GM21528 (cell line): ENCODE results near the gene MAK.
A peak's percentile ranks its signal among the peaks of the same experiment; 100 is the strongest.
"Not testable (repeated sequence)": the region's sequence is repeated elsewhere in the genome, so short reads cannot be mapped to it uniquely, and the experiment has no call there.

Experiments
- ATAC-seq: cut with Tn5 transposase; IDR thresholded peaks from one replicate; pipeline ENCODE4 v1.9.1; 2021; ENCODE audit warnings: mild to moderate bottlenecking, moderate library complexity; ENCODE audit not compliant: unreplicated experiment, low FRiP score

The MAK gene

GRCh38 chr6:10793035-10793434 is 45.3 kb downstream of the MAK start:
- no peak for ATAC-seq

DNA sequence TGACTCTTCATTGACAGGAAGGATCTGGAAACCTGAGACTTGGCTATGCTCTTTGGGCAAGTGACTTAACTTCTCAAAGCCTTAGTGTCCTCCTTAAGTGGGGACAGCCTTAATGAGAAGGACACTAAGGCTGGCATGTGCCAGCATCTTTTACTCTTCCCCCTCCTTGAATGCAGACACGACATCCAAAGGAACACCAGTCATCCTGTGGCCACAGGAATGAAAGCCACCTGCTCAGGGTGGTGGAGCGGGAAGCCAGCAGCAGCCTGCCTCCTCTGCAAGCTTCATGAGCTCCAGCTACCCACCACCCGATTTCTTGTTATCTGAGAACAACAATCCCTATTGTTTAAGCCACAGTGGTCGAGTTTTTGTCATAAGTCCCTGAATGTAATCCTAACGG is 46.2 kb downstream of the MAK start:
- ATAC-seq: no peak

DNA sequence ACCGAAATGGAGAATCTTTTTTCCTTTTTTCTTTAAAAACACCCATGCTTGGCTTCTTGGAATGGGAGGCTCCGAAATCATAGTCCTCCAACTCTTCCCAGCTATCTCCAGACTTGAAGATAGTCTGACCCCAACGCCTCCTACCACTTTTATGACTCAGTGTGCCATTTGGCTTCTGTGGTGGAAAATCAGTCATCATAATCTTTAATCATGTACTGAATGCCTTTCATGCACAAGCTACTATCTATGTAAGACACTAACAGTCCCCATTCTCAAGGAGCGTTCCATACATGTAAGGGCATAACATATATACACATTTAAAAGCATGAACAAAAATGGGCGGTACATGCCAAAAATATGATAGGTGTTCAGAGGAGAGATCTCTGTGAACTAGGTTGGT is 46.7 kb downstream of the MAK start:
- ATAC-seq: no peak

GRCh38 chr6:10779076-10779475 is 59.3 kb downstream of the MAK start:
- no peak for ATAC-seq

DNA sequence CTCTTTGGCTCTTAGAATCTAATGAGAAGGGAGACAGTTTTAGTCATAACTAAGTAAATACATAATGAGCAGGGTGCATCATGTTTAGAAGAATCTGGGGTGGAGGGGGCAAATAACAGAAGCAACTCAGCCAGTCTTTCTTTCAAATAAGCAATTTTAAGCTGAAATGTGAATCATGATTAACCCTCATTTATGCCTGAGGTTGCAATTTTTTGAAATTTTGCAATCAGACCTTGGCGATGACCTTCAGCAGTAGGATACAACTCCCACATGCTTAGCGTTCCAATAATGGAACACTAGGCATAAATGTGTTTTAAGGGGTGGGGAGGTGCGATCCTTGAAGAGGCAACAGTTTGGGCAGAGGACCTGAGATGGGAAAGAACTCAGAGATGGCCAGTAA is 60.1 kb downstream of the MAK start:
- no peak for ATAC-seq

DNA sequence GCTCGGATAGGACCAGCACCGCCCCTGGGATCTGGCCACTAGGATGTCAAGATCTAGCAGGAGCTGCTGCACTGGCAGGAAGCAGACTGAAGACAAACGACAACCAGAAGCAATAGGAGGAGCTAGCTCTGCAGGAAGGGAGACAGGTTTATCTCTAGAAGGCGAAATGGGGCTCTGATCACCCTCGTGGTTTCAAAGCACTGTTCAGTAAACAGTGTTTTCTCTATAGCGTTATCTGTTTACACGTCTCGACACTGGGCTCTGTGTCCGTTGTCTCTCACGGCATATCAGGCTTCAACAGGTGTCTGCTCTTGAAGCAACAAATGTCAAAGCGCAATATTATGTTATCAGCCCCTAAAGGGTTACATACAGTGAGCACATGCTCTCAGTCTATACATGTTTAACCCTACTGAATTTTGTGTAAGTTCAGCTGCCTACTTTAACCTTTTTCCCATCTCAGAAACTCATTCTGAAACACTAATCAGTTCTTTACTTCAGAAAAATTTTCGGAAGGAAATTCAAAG is 66.9 kb downstream of the MAK start:
- no peak for ATAC-seq

- no peak for ATAC-seq
Observed at GRCh38 chr6:10769419-10769818, 68.9 kb downstream of the MAK start.

GRCh38 chr6:10763006-10763405 is 75.3 kb downstream of the MAK start:
- ATAC-seq: no peak

- no peak for ATAC-seq
Observed at GRCh38 chr6:10759884-10760329, 78.4 kb downstream of the MAK start.

DNA sequence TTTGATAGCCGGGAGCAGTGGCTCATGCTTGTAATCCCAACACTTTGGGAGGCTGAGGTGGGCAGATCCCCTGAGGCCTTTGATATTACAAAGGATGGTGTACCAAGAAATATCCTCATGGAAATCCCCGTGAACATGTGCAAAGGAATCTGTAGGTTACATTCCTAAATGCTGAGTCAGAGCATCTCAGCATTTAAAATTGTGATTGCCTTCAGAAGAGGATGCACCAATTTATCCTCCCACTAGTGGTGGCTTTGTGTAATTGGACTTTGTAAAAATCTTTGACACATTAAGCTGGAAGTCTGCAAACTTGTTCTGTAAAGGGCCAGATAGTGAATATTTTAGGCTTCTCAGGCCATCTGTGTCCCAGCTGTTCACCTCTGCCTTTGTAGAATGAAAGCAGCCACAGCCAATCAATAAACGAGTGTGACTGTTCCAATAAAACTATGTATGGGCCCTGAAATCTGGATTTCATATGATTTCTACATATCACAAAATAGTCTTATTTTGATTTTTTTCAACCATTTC is 79.0 kb downstream of the MAK start:
- ATAC-seq: peak; percentile 74

DNA sequence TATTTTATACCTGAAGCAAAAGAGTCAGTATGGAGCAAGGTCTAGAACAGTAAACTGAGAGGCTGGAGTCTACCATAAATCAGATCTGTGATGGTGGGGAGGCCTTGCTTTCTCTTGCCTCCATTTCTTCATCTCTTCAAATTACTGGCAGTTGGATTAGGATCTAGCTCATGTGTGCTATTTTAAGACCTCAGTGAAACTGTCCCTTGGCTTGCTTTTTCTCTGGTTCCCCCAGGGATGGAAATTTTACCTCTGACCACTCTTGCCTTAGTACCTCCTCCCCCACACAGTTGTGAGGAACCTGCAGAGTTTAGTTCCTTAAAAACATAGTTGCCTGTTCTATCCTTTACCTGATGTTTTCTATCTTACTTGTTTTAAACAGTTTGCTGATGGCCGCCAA is 82.3 kb downstream of the MAK start:
- ATAC-seq: no peak

- ATAC-seq: not testable (repeated sequence)
Observed at GRCh38 chr6:10751757-10752156, 86.6 kb downstream of the MAK start.

DNA sequence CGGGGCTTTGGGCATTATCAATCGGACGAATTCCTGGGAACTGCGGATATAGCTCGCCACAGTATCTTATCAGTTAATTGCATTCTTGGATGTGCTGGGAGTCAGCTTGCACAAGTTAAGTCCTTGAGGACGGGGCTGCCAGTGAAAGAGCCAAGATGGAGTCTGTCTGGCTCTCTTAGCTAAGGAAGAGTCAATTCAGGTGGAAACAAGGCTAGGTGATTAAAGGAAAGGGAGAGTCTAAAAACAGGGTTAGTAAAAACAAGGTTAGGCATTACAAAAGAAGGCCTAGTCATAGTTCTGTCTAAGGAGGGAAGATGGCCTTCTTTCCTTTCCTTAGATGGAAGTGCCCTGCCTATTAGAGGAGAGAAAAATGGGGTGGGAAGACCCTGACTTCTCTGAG is 87.8 kb downstream of the MAK start:
- not testable (repeated sequence) for ATAC-seq

- no peak for ATAC-seq
Observed at GRCh38 chr6:10749734-10750133, 88.6 kb downstream of the MAK start.

DNA sequence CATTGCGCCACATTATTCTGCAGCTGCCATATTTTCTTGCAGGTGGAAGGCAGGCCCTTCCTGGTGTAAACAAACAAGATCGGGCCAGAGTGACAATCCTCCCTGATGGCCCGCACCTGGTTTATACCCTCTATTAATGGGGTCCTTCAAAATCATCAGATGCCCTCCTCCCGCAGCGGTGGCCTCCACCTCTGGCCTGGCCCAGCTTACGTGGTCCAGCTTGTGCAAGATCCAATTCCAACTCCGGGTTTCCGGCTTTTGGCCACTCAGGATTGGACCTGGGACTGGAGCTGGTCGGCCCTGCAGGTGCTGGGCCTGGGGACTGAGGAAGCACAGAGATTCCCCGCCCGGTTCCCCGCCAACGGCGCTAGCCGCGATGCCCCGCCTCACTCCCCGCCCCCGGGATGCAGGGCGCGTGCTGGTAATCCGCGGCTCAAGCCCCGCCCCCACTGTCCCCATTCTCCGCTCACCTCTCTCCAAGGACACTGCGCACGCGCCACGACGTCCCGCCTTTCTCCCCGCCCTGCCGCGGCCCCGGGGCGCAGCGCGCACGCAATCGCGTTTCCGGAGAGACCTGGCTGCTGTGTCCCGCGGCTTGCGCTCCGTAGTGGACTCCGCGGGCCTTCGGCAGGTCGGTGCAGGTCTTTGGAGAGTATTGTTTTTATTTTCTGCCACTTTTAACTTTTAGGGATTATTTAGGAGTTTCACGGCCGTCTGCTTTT is 90.9 kb downstream of the MAK start, which contains the start of gene TMEM14B:
TSS of gene TMEM14B (plus strand) at position 555 of the 722 bp plus-strand sequence. CDS start 1,441 bp downstream, outside the sequence.
- peak; percentile 98 for ATAC-seq

- no peak for ATAC-seq
Observed at GRCh38 chr6:10746915-10747250, 91.5 kb downstream of the MAK start.

GRCh38 chr6:10745116-10745515 is 93.2 kb downstream of the MAK start:
- no peak for ATAC-seq

DNA sequence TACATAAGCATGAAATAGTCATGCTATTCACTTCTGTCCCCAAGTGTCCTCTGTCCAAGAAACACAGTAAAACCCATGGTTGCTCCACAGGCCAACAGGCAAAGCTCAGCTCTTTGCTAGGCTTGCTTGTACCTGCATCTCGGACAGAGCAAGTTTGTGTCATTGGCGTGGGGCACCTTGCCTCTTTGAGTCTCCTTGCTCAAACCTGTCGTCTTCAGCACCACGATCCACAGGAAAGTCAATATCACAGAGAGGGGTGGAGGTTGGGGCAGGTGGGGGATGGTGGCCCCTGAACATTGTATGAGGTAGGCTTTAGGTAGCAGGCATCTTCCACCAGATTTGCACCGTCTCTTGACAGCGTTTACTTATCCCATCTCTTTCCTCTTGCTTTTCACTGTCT is 94.8 kb downstream of the MAK start:
- no peak for ATAC-seq

DNA sequence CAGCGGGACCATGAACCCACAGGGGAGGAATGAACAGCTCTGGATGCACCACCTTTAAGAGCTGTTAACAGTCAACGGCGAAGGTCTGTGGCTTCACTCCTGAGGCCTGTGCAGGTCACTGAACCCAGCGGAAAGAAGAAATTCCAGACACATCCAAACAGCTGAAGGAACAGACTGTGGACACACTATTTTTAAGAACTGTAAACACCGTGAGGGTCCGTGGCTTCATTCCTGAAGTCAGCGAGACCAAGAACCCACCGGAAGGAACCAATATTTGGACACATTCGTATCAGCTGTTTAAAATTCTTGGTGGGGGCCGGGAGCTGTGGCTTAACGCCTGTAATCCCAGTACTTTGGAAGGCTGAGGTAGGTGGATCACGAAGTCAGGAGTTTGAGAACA is 96.1 kb downstream of the MAK start:
- ATAC-seq: no peak

DNA sequence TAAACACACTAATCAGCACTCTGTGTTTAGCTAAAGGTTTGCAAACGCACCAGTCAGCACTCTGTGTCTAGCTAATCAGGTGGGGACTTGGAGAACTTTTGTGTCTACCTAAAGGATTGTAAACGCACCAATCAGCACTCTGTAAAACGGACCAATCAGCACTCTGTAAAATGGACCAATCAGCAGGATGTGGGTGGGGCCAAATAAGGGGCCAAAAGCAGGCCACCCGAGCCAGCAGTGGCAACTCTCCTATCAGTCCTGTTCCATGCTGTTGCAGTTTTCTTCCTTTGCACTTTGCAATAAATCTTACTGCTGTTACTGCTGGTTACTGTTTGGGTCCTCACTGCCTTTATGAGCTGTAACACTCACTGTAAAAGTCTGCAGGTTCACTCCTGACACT is 96.7 kb downstream of the MAK start:
- ATAC-seq: not testable (repeated sequence)

- ATAC-seq: no peak
Observed at GRCh38 chr6:10740061-10740460, 98.3 kb downstream of the MAK start.

DNA sequence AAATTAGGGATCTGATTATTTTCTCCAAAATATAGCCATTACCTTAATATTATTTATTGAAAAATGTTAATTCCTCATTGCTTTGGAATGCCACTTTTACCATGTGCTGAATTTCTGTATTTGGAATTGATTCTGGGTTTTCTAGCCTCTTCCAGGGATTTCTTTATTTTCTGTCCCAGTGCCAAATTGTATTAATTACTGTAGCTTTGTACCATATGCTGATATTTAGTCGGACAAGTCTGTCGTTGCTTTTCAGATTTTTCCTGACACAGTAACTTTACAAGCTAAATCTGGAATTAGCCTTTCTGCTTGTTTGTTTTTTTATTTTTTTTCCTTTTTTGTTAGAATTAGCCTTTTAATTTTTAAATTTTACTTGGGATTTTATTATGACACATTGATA is 101.6 kb downstream of the MAK start:
- no peak for ATAC-seq
